Liver (tissue), 9 donors: ENCODE measurements around the gene WAC. TPM values are rescaled to one million over a fixed set of nuclear protein-coding genes. Genes with fewer than 3 reads are reported as not detected.

Source experiments
- DNase-seq: peaks from one replicate; pipeline ENCODE4 v3.0.0-alpha.2; 2017; ENCODE audit warnings: low spot score
- H3K27ac ChIP-seq, 2 donors: one replicate each; pipeline ENCODE4 v1.7.0; 2013; ENCODE audit warnings: inconsistent platforms in 2 of 2, low read length in 2 of 2, control low read depth in 1 of 2, low read depth in 1 of 2, mild to moderate bottlenecking in 1 of 2
- H3K27me3 ChIP-seq, 4 donors: one replicate each; pipeline versions ENCODE4 v1.6.1 to v1.7.0; 2013; ENCODE audit warnings: low read length in 3 of 4, inconsistent platforms in 1 of 4, mild to moderate bottlenecking in 1 of 4, moderate library complexity in 1 of 4; ENCODE audit not compliant: control insufficient read depth in 4 of 4, insufficient read depth in 4 of 4
- H3K36me3 ChIP-seq, 4 donors: one replicate each; pipeline versions ENCODE4 v1.6.1 to v1.7.0; 2013; ENCODE audit warnings: low read length in 3 of 4, mild to moderate bottlenecking in 3 of 4, low read depth in 1 of 4, moderate library complexity in 1 of 4; ENCODE audit not compliant: control insufficient read depth in 4 of 4, insufficient read depth in 3 of 4
- H3K4me1 ChIP-seq, 4 donors: one replicate each; pipeline versions ENCODE4 v1.6.1 to v1.7.0; 2013; ENCODE audit warnings: low read length in 3 of 4, mild to moderate bottlenecking in 3 of 4, moderate library complexity in 1 of 4; ENCODE audit not compliant: control insufficient read depth in 4 of 4, insufficient read depth in 4 of 4
- H3K4me3 ChIP-seq, 3 donors: one replicate each; pipeline versions ENCODE4 v1.6.1 to v1.7.0; 2013; ENCODE audit warnings: low read length in 3 of 3, control low read depth in 1 of 3, low read depth in 1 of 3, mild to moderate bottlenecking in 1 of 3
- H3K9ac ChIP-seq, 2 donors: one replicate each; pipeline ENCODE4 v1.7.0; 2013; ENCODE audit warnings: low read length in 2 of 2, mild to moderate bottlenecking in 2 of 2, moderate library complexity in 2 of 2, control low read depth in 1 of 2, low read depth in 1 of 2
- H3K9me3 ChIP-seq, 4 donors: one replicate each; pipeline versions ENCODE4 v1.6.1 to v1.7.0; 2013; ENCODE audit warnings: low read length in 3 of 4; ENCODE audit not compliant: control insufficient read depth in 4 of 4
- FOXA1 ChIP-seq: IDR thresholded peaks from 2 replicates; pipeline ENCODE4 v1.6.1; 2016; ENCODE audit warnings: antibody characterized with exemption
- NR2F2 ChIP-seq: IDR thresholded peaks from 2 replicates; pipeline ENCODE4 v1.6.1; 2016; ENCODE audit warnings: antibody characterized with exemption
- RAD21 ChIP-seq, 2 donors: IDR thresholded peaks; 2 replicates each; pipeline ENCODE4 v1.6.1; 2016; ENCODE audit warnings: antibody characterized with exemption in 2 of 2, mild to moderate bottlenecking in 2 of 2
- RXRA ChIP-seq, 2 donors: IDR thresholded peaks; 2 replicates each; pipeline ENCODE4 v1.6.1; 2017 to 2018; ENCODE audit warnings: antibody characterized with exemption in 2 of 2, mild to moderate bottlenecking in 1 of 2
- SP1 ChIP-seq: IDR thresholded peaks from 2 replicates; pipeline ENCODE4 v1.6.1; 2018; ENCODE audit warnings: antibody characterized with exemption, mild to moderate bottlenecking
- YY1 ChIP-seq: IDR thresholded peaks from 2 replicates; pipeline ENCODE4 v1.6.1; 2016; ENCODE audit warnings: antibody characterized with exemption, mild to moderate bottlenecking
- WGBS: extraction: QIAGEN DNeasy Blood & Tissue Kit; methylation state at CpG from one replicate; pipeline ENCODE4 v1.1.7; 2013; 5-methylcytosine and 5-hydroxymethylcytosine counted together
- polyA plus RNA-seq, 2 donors: library from polyadenylated mRNA; stranded (reverse) in 1 of 2; unstranded in 1 of 2; fragments of 200-250 nt in 1 of 2; fragments of >200 nt in 1 of 2; fragmentation: Nextera tagmentation in 1 of 2; extraction: Ambion mirVana in 1 of 2; gene quantifications; one replicate each; pipeline versions ENCODE4 v1.2.1 to v1.2.3, GENCODE V29; 2013 to 2015
- total RNA-seq, 2 donors: library from RNA; depleted of rRNA; stranded (reverse); fragments of >200 nt; gene quantifications; one replicate each; pipeline ENCODE4 v1.2.3, GENCODE V29; 2014
- TF ChIP-seq, protein P1 (sequence below): fragments of 150-350 bp; IDR thresholded peaks from 2 replicates; pipeline ENCODE4 v1.5.1; 2017; ENCODE audit warnings: improper control_type of control experiment, low read depth, low read length; ENCODE audit not compliant: missing input control
- TF ChIP-seq, protein P2 (sequence below): IDR thresholded peaks from 2 replicates; pipeline ENCODE4 v1.6.1; 2016; ENCODE audit warnings: antibody characterized with exemption
- TF ChIP-seq, protein P3 (sequence below): IDR thresholded peaks from 2 replicates; pipeline ENCODE4 v1.6.1; 2016; ENCODE audit warnings: antibody characterized with exemption
- TF ChIP-seq, protein P4 (sequence below): IDR thresholded peaks from 2 replicates; pipeline ENCODE4 v1.6.1; 2016; ENCODE audit warnings: antibody characterized with exemption
- TF ChIP-seq, protein P5 (sequence below): IDR thresholded peaks from 2 replicates; pipeline ENCODE4 v1.6.1; 2016; ENCODE audit warnings: antibody characterized with exemption, mild to moderate bottlenecking
- donor health status: healthy.
- donor health status: healthy.
- donor health status: healthy.
- donor health status: healthy.
- donor health status: healthy.

The WAC gene
- total and polyA plus RNA-seq, 4 donors, result 20.2 to 48.7 (median 32.0) TPM

DNA sequence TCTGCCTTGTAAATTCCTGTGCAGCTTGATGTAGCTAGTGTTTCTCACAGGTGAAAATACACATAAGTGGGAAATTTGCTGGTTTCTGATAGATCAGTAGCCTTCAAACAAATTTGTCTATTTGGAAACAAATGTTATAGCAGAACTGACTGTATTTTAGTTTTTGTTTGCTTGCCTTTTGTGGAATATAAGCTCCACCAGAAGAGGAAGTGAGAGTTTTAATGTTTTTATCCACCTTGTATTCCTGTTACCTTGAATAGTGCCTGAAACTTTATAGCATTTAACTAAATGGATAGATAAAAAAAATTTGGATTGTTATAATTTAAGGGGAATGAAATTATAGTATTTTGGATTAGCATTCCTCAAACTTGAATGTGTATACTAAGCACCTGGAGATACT is 9.8 kb downstream of the WAC start:
- H3K9ac ChIP-seq, result no peak overlapping the region
- peaks cover 0 to 18% (median 13%) of the 10 kb centered on the region in 4 donors for H3K4me1 ChIP-seq
- peaks cover 4 to 40% (median 26%) of the 10 kb centered on the region in 4 donors for H3K36me3 ChIP-seq
- no peaks in the 10 kb centered on the region for H3K9me3 ChIP-seq
- DNase-seq, result no peak
- no peaks in the 10 kb centered on the region for H3K27me3 ChIP-seq
- no peak overlapping the region for H3K4me3 ChIP-seq
- no peak overlapping the region for H3K27ac ChIP-seq
- TF ChIP-seq SP1, result no peak
- no peak for TF ChIP-seq YY1
- no peak for TF ChIP-seq NR2F2
- TF ChIP-seq FOXA1, result no peak
- TF ChIP-seq, protein P1, sequence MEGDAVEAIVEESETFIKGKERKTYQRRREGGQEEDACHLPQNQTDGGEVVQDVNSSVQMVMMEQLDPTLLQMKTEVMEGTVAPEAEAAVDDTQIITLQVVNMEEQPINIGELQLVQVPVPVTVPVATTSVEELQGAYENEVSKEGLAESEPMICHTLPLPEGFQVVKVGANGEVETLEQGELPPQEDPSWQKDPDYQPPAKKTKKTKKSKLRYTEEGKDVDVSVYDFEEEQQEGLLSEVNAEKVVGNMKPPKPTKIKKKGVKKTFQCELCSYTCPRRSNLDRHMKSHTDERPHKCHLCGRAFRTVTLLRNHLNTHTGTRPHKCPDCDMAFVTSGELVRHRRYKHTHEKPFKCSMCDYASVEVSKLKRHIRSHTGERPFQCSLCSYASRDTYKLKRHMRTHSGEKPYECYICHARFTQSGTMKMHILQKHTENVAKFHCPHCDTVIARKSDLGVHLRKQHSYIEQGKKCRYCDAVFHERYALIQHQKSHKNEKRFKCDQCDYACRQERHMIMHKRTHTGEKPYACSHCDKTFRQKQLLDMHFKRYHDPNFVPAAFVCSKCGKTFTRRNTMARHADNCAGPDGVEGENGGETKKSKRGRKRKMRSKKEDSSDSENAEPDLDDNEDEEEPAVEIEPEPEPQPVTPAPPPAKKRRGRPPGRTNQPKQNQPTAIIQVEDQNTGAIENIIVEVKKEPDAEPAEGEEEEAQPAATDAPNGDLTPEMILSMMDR, result no peak

DNA sequence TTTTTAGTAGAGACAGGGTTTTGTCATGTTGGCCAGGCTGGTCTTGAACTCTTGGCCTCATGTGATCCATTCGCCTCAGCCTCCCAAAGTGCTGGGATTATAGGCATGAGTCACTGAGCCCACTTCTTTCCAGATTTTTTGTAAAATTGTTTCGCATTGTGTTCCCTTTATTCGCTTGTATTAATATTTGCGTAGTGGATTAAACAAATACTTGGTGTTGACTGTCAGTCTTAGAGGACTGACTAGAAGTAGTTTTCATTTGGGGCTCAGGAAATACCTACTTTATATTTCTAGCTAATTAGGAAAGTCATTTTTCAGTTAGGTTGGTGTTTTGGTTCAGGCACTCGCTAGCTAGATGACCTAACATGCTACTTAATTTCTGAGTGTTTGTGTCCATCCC is 11.1 kb downstream of the WAC start:
- WGBS, result 80% methylated on average over 5 of the region's 5 CpGs
- Histone ChIP-seq H3K27me3 (no peaks in the 10 kb centered on the region), H3K4me1 (peaks cover 5 to 26% (median 19%) of the 10 kb centered on the region in 4 donors), H3K9me3 (no peaks in the 10 kb centered on the region), H3K4me3 (no peak overlapping the region), H3K9ac (no peak overlapping the region), H3K27ac (no peak overlapping the region), H3K36me3 (peaks cover 0 to 36% (median 19%) of the 10 kb centered on the region in 4 donors)
- no peak for DNase-seq
- TF ChIP-seq RXRA (IDR thresholded peaks at IDR 0.05) (no peak), FOXA1 (no peak), NR2F2 (no peak), SP1 (no peak), RAD21 (IDR thresholded peaks at IDR 0.05) (no peak), YY1 (no peak)
- TF ChIP-seq, protein P2, sequence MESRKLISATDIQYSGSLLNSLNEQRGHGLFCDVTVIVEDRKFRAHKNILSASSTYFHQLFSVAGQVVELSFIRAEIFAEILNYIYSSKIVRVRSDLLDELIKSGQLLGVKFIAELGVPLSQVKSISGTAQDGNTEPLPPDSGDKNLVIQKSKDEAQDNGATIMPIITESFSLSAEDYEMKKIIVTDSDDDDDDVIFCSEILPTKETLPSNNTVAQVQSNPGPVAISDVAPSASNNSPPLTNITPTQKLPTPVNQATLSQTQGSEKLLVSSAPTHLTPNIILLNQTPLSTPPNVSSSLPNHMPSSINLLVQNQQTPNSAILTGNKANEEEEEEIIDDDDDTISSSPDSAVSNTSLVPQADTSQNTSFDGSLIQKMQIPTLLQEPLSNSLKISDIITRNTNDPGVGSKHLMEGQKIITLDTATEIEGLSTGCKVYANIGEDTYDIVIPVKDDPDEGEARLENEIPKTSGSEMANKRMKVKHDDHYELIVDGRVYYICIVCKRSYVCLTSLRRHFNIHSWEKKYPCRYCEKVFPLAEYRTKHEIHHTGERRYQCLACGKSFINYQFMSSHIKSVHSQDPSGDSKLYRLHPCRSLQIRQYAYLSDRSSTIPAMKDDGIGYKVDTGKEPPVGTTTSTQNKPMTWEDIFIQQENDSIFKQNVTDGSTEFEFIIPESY, result no peak
- TF ChIP-seq, protein P3, sequence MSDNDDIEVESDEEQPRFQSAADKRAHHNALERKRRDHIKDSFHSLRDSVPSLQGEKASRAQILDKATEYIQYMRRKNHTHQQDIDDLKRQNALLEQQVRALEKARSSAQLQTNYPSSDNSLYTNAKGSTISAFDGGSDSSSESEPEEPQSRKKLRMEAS, result no peak
- TF ChIP-seq, protein P4, sequence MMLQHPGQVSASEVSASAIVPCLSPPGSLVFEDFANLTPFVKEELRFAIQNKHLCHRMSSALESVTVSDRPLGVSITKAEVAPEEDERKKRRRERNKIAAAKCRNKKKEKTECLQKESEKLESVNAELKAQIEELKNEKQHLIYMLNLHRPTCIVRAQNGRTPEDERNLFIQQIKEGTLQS, result no peak
- TF ChIP-seq, protein P1, result no peak
- TF ChIP-seq, protein P5, sequence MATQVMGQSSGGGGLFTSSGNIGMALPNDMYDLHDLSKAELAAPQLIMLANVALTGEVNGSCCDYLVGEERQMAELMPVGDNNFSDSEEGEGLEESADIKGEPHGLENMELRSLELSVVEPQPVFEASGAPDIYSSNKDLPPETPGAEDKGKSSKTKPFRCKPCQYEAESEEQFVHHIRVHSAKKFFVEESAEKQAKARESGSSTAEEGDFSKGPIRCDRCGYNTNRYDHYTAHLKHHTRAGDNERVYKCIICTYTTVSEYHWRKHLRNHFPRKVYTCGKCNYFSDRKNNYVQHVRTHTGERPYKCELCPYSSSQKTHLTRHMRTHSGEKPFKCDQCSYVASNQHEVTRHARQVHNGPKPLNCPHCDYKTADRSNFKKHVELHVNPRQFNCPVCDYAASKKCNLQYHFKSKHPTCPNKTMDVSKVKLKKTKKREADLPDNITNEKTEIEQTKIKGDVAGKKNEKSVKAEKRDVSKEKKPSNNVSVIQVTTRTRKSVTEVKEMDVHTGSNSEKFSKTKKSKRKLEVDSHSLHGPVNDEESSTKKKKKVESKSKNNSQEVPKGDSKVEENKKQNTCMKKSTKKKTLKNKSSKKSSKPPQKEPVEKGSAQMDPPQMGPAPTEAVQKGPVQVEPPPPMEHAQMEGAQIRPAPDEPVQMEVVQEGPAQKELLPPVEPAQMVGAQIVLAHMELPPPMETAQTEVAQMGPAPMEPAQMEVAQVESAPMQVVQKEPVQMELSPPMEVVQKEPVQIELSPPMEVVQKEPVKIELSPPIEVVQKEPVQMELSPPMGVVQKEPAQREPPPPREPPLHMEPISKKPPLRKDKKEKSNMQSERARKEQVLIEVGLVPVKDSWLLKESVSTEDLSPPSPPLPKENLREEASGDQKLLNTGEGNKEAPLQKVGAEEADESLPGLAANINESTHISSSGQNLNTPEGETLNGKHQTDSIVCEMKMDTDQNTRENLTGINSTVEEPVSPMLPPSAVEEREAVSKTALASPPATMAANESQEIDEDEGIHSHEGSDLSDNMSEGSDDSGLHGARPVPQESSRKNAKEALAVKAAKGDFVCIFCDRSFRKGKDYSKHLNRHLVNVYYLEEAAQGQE, result no peak
